ENCODE measurements around the gene ACKR3.

GRCh38 chr2:236590846-236591245, 21.2 kb downstream of the ACKR3 start:
- no peak for TF ChIP-seq CTCF (conservative IDR thresholded peaks at IDR 0.05; ENCODE audit: low read length)
- no peak for TF ChIP-seq EZH2phosphoT487 (IDR thresholded peaks at IDR 0.05; ENCODE audit: borderline replicate concordance)
